ENCODE results near the gene GBGT1. TPM values are rescaled to one million over a fixed set of nuclear protein-coding genes. Genes with fewer than 3 reads are reported as not detected.

GBGT1 gene
- total RNA-seq, 1 donor, result 3.3 TPM

- TF ChIP-seq CTCF (IDR thresholded peaks at IDR 0.05; ENCODE audit: extremely low read depth, low read depth, low read length), result no peak
- no peak overlapping the region for H2AFZ ChIP-seq (ENCODE audit: low read length)
- H4K20me1 ChIP-seq (ENCODE audit: insufficient read depth, low read length), result peaks cover 73% of the 10 kb centered on the region
- H3K36me3 ChIP-seq (ENCODE audit: insufficient read depth, low read length), result no peaks in the 10 kb centered on the region
- no peak overlapping the region for H3K4me2 ChIP-seq (ENCODE audit: insufficient read depth, low read length)
- no peak for DNase-seq (ENCODE audit: insufficient read length, low spot score, missing footprints)
- H3K79me2 ChIP-seq (ENCODE audit: insufficient read depth, low read length), result no peaks in the 10 kb centered on the region
- no peak overlapping the region for H3K4me3 ChIP-seq (ENCODE audit: insufficient read depth, low read length)
- H3K9me3 ChIP-seq (ENCODE audit: low read depth, low read length), result no peaks in the 10 kb centered on the region
- peaks cover 12% of the 10 kb centered on the region for H3K27me3 ChIP-seq (ENCODE audit: insufficient read depth, low read length)
- H3K27ac ChIP-seq (ENCODE audit: low read depth, low read length), result no peak overlapping the region
- H3K4me1 ChIP-seq (ENCODE audit: insufficient read depth, low read length), result peaks cover 43% of the 10 kb centered on the region
Observed at GRCh38 chr9:133129001-133129795, 34.5 kb downstream of the GBGT1 start.

GRCh38 chr9:133128152-133128551 lies 35.6 kb downstream of the GBGT1 start:
- peaks cover 67% of the 10 kb centered on the region for H4K20me1 ChIP-seq (ENCODE audit: insufficient read depth, low read length)
- H3K4me2 ChIP-seq (ENCODE audit: insufficient read depth, low read length), result no peak overlapping the region
- no peaks in the 10 kb centered on the region for H3K79me2 ChIP-seq (ENCODE audit: insufficient read depth, low read length)
- no peak overlapping the region for H3K27ac ChIP-seq (ENCODE audit: low read depth, low read length)
- DNase-seq (ENCODE audit: insufficient read length, low spot score, missing footprints), result no peak
- peaks cover 36% of the 10 kb centered on the region for H3K4me1 ChIP-seq (ENCODE audit: insufficient read depth, low read length)
- TF ChIP-seq CTCF (IDR thresholded peaks at IDR 0.05; ENCODE audit: extremely low read depth, low read depth, low read length), result no peak
- H2AFZ ChIP-seq (ENCODE audit: low read length), result no peak overlapping the region
- H3K4me3 ChIP-seq (ENCODE audit: insufficient read depth, low read length), result no peak overlapping the region
- H3K9me3 ChIP-seq (ENCODE audit: low read depth, low read length), result no peaks in the 10 kb centered on the region
- H3K27me3 ChIP-seq (ENCODE audit: insufficient read depth, low read length), result peaks cover 15% of the 10 kb centered on the region
- H3K36me3 ChIP-seq (ENCODE audit: insufficient read depth, low read length), result no peaks in the 10 kb centered on the region

- no peaks in the 10 kb centered on the region for H3K79me2 ChIP-seq (ENCODE audit: insufficient read depth, low read length)
- TF ChIP-seq CTCF (IDR thresholded peaks at IDR 0.05; ENCODE audit: extremely low read depth, low read depth, low read length), result no peak
- H2AFZ ChIP-seq (ENCODE audit: low read length), result no peak overlapping the region
- DNase-seq (ENCODE audit: insufficient read length, low spot score, missing footprints), result no peak
- no peak overlapping the region for H3K27ac ChIP-seq (ENCODE audit: low read depth, low read length)
- H3K4me2 ChIP-seq (ENCODE audit: insufficient read depth, low read length), result no peak overlapping the region
- H3K36me3 ChIP-seq (ENCODE audit: insufficient read depth, low read length), result no peaks in the 10 kb centered on the region
- peaks cover 62% of the 10 kb centered on the region for H4K20me1 ChIP-seq (ENCODE audit: insufficient read depth, low read length)
- H3K4me3 ChIP-seq (ENCODE audit: insufficient read depth, low read length), result no peak overlapping the region
- H3K27me3 ChIP-seq (ENCODE audit: insufficient read depth, low read length), result peaks cover 15% of the 10 kb centered on the region
- H3K4me1 ChIP-seq (ENCODE audit: insufficient read depth, low read length), result peaks cover 39% of the 10 kb centered on the region
- H3K9me3 ChIP-seq (ENCODE audit: low read depth, low read length), result no peaks in the 10 kb centered on the region
Observed at GRCh38 chr9:133127340-133127981, 36.3 kb downstream of the GBGT1 start.

GRCh38 chr9:133126697-133127339 lies 36.9 kb downstream of the GBGT1 start:
- Histone ChIP-seq H3K36me3 (ENCODE audit: insufficient read depth, low read length) (no peaks in the 10 kb centered on the region), H3K27me3 (ENCODE audit: insufficient read depth, low read length) (peaks cover 15% of the 10 kb centered on the region), H4K20me1 (ENCODE audit: insufficient read depth, low read length) (peaks cover 58% of the 10 kb centered on the region), H3K27ac (ENCODE audit: low read depth, low read length) (no peak overlapping the region), H3K4me3 (ENCODE audit: insufficient read depth, low read length) (peak overlapping the region; percentile 62), H3K4me2 (ENCODE audit: insufficient read depth, low read length) (peak overlapping the region; percentile 59), H3K79me2 (ENCODE audit: insufficient read depth, low read length) (no peaks in the 10 kb centered on the region), H3K4me1 (ENCODE audit: insufficient read depth, low read length) (peaks cover 33% of the 10 kb centered on the region), H2AFZ (ENCODE audit: low read length) (no peak overlapping the region), H3K9me3 (ENCODE audit: low read depth, low read length) (no peaks in the 10 kb centered on the region)
- DNase-seq (ENCODE audit: insufficient read length, low spot score, missing footprints), result no peak
- TF ChIP-seq CTCF (IDR thresholded peaks at IDR 0.05; ENCODE audit: extremely low read depth, low read depth, low read length), result no peak
